ENCODE data around the gene MB21D2. TPM values are rescaled to one million over a fixed set of nuclear protein-coding genes. Genes with fewer than 3 reads are reported as not detected.

The MB21D2 gene
- total and polyA plus RNA-seq, 2 experiments from 2014 or later = 4.0 to 5.2 TPM

DNA sequence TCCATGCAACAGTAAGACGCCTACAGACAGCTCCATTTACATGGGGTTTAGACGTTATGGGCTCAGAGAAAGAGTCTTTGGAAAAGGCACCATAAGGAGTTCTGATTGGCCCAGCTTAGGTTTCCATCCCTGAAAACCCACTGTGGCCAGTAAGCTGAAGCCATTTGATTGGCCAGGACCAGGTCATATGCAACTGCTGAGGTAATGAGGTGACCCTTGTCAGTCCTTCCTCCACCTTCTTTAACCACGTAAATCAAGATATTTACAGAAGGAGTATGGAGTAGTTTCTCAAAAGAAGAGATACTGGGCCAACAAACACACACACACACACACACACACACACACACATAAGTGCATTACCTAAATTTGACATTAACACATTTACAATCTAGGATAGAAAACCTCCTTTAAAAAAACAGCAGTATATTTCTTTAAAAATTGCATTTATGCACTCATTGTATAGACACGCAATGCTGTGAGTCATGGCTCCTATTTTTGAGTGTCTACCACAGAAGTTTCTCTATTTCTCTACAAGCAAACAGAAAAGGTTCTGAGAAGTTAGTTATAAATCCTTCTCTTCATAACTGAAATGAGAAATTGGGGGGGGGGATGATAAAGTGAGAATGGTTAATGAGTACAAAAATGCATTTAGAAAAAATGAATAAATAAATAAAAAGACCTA lies 16.3 kb upstream of the MB21D2 start:
- TF ChIP-seq, protein P1, sequence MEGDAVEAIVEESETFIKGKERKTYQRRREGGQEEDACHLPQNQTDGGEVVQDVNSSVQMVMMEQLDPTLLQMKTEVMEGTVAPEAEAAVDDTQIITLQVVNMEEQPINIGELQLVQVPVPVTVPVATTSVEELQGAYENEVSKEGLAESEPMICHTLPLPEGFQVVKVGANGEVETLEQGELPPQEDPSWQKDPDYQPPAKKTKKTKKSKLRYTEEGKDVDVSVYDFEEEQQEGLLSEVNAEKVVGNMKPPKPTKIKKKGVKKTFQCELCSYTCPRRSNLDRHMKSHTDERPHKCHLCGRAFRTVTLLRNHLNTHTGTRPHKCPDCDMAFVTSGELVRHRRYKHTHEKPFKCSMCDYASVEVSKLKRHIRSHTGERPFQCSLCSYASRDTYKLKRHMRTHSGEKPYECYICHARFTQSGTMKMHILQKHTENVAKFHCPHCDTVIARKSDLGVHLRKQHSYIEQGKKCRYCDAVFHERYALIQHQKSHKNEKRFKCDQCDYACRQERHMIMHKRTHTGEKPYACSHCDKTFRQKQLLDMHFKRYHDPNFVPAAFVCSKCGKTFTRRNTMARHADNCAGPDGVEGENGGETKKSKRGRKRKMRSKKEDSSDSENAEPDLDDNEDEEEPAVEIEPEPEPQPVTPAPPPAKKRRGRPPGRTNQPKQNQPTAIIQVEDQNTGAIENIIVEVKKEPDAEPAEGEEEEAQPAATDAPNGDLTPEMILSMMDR (IDR thresholded peaks at IDR 0.05; ENCODE audit: low read depth, low read length) = no peak
- Histone ChIP-seq H3K4me3 (no peak overlapping the region), H3K36me3 (no peaks in the 10 kb centered on the region), H3K27me3 (no peaks in the 10 kb centered on the region), H3K9me3 (ENCODE audit: low read depth) (no peaks in the 10 kb centered on the region), H3K27ac (no peak overlapping the region), H3K4me1 (ENCODE audit: low read depth) (no peaks in the 10 kb centered on the region)
- DNase-seq (ENCODE audit: low read depth in 1 of 2, low spot score in 1 of 2) = peak in 1 of 2 donors; percentile 16

DNA sequence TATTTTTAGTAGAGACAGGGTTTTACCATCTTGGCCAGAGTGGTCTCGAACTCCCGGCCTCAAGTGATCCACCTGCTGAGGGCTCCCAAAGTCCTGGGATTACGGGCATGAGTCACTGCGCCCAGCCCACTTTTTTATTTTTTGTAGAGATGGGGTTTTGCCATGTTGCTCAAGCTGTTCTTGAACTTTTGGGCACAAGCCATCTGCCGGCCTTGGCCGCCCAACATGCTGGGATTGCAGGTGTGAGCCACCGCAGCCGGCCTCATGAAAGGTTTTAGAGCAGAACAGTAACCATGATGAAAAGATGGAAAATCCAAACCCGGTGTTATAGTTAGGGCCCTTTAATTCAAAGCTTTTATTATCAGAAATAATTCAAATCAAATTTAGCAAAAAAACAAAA lies 15.6 kb upstream of the MB21D2 start:
- Histone ChIP-seq H3K27ac (no peak overlapping the region), H3K9me3 (ENCODE audit: low read depth) (no peaks in the 10 kb centered on the region), H3K27me3 (peaks cover under 1% of the 10 kb centered on the region), H3K36me3 (no peaks in the 10 kb centered on the region), H3K4me1 (ENCODE audit: low read depth) (no peaks in the 10 kb centered on the region), H3K4me3 (no peak overlapping the region)
- no peak for DNase-seq (ENCODE audit: low read depth in 1 of 2, low spot score in 1 of 2)
- TF ChIP-seq, protein P1 (IDR thresholded peaks at IDR 0.05; ENCODE audit: low read depth, low read length) = no peak

GRCh38 chr3:192931825-192932224 lies 14.2 kb upstream of the MB21D2 start:
- no peak for DNase-seq (ENCODE audit: low read depth in 1 of 2, low spot score in 1 of 2)
- H3K36me3 ChIP-seq = no peaks in the 10 kb centered on the region
- H3K27me3 ChIP-seq = peaks cover 12% of the 10 kb centered on the region
- no peaks in the 10 kb centered on the region for H3K4me1 ChIP-seq (ENCODE audit: low read depth)
- H3K4me3 ChIP-seq = no peak overlapping the region
- no peak overlapping the region for H3K27ac ChIP-seq
- H3K9me3 ChIP-seq (ENCODE audit: low read depth) = no peaks in the 10 kb centered on the region
- TF ChIP-seq, protein P1 (IDR thresholded peaks at IDR 0.05; ENCODE audit: low read depth, low read length) = no peak

- Histone ChIP-seq H3K27ac (no peak overlapping the region), H3K9me3 (ENCODE audit: low read depth) (no peaks in the 10 kb centered on the region), H3K36me3 (no peaks in the 10 kb centered on the region), H3K4me1 (ENCODE audit: low read depth) (no peaks in the 10 kb centered on the region), H3K4me3 (no peak overlapping the region), H3K27me3 (peaks cover 17% of the 10 kb centered on the region)
- DNase-seq (ENCODE audit: low read depth in 1 of 2, low spot score in 1 of 2) = no peak
- TF ChIP-seq, protein P1 (IDR thresholded peaks at IDR 0.05; ENCODE audit: low read depth, low read length) = no peak
Measured at GRCh38 chr3:192930577-192930976, 12.9 kb upstream of the MB21D2 start.

GRCh38 chr3:192929755-192930547 lies 12.3 kb upstream of the MB21D2 start:
- DNase-seq (ENCODE audit: low read depth in 1 of 2, low spot score in 1 of 2) = peak in 1 of 2 donors; percentile 46
- no peak overlapping the region for H3K27ac ChIP-seq
- TF ChIP-seq, protein P1 (IDR thresholded peaks at IDR 0.05; ENCODE audit: low read depth, low read length) = no peak
- no peak overlapping the region for H3K4me3 ChIP-seq
- no peaks in the 10 kb centered on the region for H3K9me3 ChIP-seq (ENCODE audit: low read depth)
- no peaks in the 10 kb centered on the region for H3K4me1 ChIP-seq (ENCODE audit: low read depth)
- H3K36me3 ChIP-seq = no peaks in the 10 kb centered on the region
- peaks cover 17% of the 10 kb centered on the region for H3K27me3 ChIP-seq
